ENCODE measurements around the gene PDE11A.

The PDE11A gene

GRCh38 chr2:177730792-177731191 is 341.8 kb downstream of the PDE11A start:
- no peaks in the 10 kb centered on the region for H3K9me3 ChIP-seq
- H3K36me3 ChIP-seq, result no peaks in the 10 kb centered on the region
- no peak for DNase-seq
- TF ChIP-seq CTCF (IDR thresholded peaks at IDR 0.05; ENCODE audit: low read depth, low read length), result no peak
- H3K4me3 ChIP-seq (ENCODE audit: low read depth, low read length), result no peak overlapping the region
- H3K4me1 ChIP-seq, result peaks cover 9% of the 10 kb centered on the region
- no peaks in the 10 kb centered on the region for H3K27me3 ChIP-seq

- no peak for DNase-seq
- Histone ChIP-seq H3K27me3 (no peaks in the 10 kb centered on the region), H3K4me3 (ENCODE audit: low read depth, low read length) (no peak overlapping the region), H3K4me1 (peaks cover 9% of the 10 kb centered on the region), H3K9me3 (no peaks in the 10 kb centered on the region), H3K36me3 (no peaks in the 10 kb centered on the region)
- no peak for TF ChIP-seq CTCF (IDR thresholded peaks at IDR 0.05; ENCODE audit: low read depth, low read length)
Measured at GRCh38 chr2:177730363-177730762, 342.2 kb downstream of the PDE11A start.

- Histone ChIP-seq H3K4me1 (peaks cover 12% of the 10 kb centered on the region), H3K27me3 (no peaks in the 10 kb centered on the region), H3K36me3 (no peaks in the 10 kb centered on the region), H3K9me3 (no peaks in the 10 kb centered on the region), H3K4me3 (ENCODE audit: low read depth, low read length) (no peak overlapping the region)
- TF ChIP-seq CTCF (IDR thresholded peaks at IDR 0.05; ENCODE audit: low read depth, low read length), result no peak
- no peak for DNase-seq
Measured at GRCh38 chr2:177728920-177729319, 343.7 kb downstream of the PDE11A start.

GRCh38 chr2:177728399-177728765 is 344.2 kb downstream of the PDE11A start:
- peaks cover 12% of the 10 kb centered on the region for H3K4me1 ChIP-seq

GRCh38 chr2:177727577-177728398 is 344.8 kb downstream of the PDE11A start:
- Histone ChIP-seq H3K4me1 (peaks cover 12% of the 10 kb centered on the region), H3K36me3 (no peaks in the 10 kb centered on the region), H3K27me3 (no peaks in the 10 kb centered on the region), H3K9me3 (no peaks in the 10 kb centered on the region), H3K4me3 (ENCODE audit: low read depth, low read length) (no peak overlapping the region)
- no peak for DNase-seq
- no peak for TF ChIP-seq CTCF (IDR thresholded peaks at IDR 0.05; ENCODE audit: low read depth, low read length)

More at GRCh38 chr2:177728399-177728765, 344.2 kb downstream of the PDE11A start:
- no peaks in the 10 kb centered on the region for H3K27me3 ChIP-seq
- H3K9me3 ChIP-seq, result no peaks in the 10 kb centered on the region
- TF ChIP-seq CTCF (IDR thresholded peaks at IDR 0.05; ENCODE audit: low read depth, low read length), result no peak
- DNase-seq, result no peak
- no peaks in the 10 kb centered on the region for H3K36me3 ChIP-seq
- no peak overlapping the region for H3K4me3 ChIP-seq (ENCODE audit: low read depth, low read length)

GRCh38 chr2:177726931-177727348 is 345.6 kb downstream of the PDE11A start:
- H3K9me3 ChIP-seq, result no peaks in the 10 kb centered on the region
- no peak for TF ChIP-seq CTCF (IDR thresholded peaks at IDR 0.05; ENCODE audit: low read depth, low read length)
- no peaks in the 10 kb centered on the region for H3K27me3 ChIP-seq
- no peak for DNase-seq
- H3K36me3 ChIP-seq, result no peaks in the 10 kb centered on the region
- no peak overlapping the region for H3K4me3 ChIP-seq (ENCODE audit: low read depth, low read length)
- H3K4me1 ChIP-seq, result peaks cover 12% of the 10 kb centered on the region

All from BE2C (cell line).